IPS-NIHi11 (cell line): ENCODE results near the gene QPCT.
"Not testable (repeated sequence)": the region's sequence is repeated elsewhere in the genome, so short reads cannot be mapped to it uniquely, and the experiment has no call there.

ENCODE experiments used
- DNase-seq: peaks from one replicate; pipeline ENCODE4 v3.0.0; 2012; ENCODE audit warnings: mixed read lengths, low spot score

The QPCT gene

DNA sequence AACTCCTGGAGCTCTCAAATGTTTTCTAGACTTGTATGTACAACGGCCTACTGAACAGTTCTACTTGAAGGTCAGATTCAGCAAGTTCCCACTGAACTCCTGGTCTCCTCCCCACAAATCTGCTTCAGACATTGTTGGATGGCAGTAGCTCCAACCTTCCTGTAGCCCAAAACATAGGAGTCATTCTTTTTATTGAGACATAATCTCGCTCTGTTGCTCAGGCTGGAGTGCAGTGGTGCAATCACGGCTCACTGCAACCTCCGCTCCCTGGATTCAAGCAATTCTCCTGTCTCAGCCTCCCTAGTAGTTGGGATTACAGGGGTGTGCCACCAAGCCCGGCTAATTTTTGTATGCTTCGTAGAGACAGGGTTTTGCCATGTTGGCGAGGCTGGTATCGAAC lies 47.3 kb downstream of the QPCT start:
- DNase-seq: no peak

DNA sequence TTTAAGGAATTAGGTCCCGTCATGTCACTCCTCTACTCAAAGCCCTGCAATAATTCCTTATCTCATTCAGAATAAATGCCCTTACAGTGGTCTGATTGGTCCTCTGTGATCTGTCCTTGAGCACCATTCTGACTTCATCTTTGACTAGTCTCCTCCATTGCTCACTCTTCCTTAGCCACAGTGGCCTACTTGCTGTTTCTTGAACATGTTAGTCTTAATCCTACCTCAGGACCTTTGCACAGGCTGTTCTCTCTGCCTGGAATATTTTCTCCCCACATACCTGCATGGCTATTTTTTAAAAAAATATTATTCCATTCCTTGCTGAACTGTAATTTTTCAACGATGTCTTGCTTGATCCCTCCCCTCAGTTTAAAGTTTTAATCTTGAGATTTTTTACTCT lies 48.0 kb downstream of the QPCT start:
- DNase-seq: no peak

DNA sequence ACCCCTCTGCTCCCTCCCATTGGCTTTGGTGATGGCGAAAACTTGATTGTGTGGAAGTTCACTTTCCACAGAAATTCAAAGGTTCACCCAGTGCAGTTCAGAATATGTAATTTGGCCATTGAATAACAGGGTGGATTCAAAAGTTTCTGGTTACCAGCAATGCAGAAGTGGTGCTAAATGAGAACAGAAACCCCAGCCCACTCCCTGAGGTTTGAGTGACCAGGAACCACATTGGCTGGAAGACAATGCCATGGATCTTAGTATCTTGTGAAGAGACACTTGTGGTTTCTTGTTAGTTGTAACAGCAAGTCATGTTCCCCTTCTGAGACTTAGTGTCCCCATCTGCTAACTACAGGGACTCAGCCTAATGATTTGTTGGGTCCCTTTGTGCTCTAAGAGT lies 49.8 kb downstream of the QPCT start:
- no peak for DNase-seq

- no peak for DNase-seq
Observed at GRCh38 chr2:37394796-37395555, 50.5 kb downstream of the QPCT start.

GRCh38 chr2:37396890-37397565 lies 52.6 kb downstream of the QPCT start:
- no peak for DNase-seq

DNA sequence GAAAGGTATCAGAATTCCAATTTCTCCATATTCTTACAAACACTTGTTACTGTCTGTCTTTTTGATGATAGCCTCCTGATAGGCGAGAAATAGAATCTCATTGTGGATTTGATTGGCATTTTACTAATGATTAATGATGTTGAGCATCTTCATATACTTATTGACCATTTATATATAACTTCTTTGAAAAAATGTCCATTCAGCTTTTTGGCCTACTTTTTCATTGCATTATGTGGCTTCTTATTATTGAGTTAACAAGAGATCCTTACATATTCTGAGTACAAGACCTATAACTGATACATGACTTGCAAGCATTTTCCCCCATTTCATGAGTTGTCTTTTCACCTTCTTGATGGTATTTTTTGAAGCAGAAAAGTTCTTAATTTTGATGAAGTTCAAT lies 54.6 kb downstream of the QPCT start:
- no peak for DNase-seq

DNA sequence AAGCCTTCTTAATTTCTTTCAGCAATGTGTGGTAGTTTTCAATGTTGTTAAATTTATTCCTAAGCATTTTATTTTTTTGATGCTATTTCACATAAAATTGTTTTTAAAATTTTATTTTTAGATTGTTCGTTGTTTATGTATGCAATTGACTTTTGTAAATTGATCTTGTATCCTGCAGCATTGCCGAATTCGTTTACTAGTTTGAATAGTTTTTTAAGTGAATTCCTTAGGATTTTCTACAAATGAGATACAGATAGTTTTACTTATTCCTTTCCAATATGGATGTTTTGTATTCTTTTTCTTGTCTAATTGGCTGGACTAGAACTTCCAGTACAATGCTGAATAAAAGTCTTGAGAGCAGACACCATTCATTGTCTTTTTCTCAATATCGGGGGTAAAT lies 55.6 kb downstream of the QPCT start:
- no peak for DNase-seq

GRCh38 chr2:37402636-37403035 lies 58.2 kb downstream of the QPCT start:
- no peak for DNase-seq

DNA sequence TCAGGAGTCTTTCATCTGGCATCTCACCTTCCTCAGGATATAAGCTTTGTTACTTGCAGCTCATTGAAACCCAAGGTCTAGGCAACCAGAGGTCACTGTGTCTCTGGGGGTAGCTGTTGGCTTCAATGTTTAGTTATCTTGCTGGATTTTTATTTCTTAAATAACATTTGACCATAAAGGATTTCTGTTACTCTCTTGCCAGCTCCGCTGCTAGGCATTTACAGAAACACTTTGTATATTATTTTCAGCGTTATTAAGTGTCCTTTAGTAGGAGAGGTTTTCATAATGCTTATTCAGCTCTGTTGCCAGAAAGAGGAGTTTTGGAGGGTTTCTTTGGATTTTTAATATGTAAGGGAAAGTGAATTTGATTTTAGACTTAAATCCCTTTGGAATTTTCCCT lies 61.4 kb downstream of the QPCT start:
- no peak for DNase-seq

- no peak for DNase-seq
Observed at GRCh38 chr2:37412231-37412630, 67.8 kb downstream of the QPCT start.

- DNase-seq: not testable (repeated sequence)
Observed at GRCh38 chr2:37413911-37414469, 69.6 kb downstream of the QPCT start.

DNA sequence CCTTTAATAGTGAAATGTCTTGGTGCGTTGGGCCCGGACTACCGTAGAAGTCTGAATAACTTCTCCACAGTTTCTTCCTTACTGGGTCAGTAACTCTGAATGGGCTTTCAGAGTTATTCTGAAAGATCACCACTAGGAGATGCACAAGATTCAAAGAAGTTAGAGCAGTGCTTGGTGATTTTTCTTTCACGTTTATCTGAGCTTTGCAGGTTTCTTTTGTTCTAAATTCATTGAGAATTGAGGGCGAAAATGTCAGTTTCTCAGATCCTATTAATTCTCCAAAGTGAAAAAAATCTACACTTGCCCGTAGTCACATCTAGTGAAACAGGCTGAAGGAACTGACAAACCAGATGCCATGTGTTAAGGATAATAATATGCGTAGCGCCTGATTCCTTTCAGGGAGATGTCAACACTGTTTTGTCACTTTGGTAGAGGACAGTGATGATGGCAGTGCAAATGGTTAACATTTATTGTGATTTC lies 70.1 kb downstream of the QPCT start:
- peak; percentile 69 for DNase-seq

GRCh38 chr2:37415128-37415820 lies 70.8 kb downstream of the QPCT start:
- no peak for DNase-seq

DNA sequence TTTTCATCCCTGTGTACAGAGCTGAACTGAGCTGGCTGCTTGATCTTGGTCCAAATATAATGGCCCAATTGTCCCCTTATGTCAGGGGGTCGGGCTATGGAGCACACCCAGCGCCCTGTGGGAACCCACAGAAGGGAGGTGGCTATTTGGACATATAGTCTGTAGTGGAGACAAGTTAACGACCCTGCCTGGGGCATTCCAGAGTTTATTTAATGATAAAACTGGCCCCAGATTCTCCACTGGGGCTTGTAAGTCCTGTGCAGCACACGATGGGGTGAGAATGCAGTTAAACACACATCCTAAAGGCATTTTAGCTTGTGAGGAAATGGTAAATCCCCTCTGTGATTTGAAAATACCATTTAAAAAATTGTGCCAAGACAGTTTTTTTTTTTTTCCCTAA lies 72.9 kb downstream of the QPCT start:
- DNase-seq: no peak

GRCh38 chr2:37418956-37419355 lies 74.5 kb downstream of the QPCT start:
- DNase-seq: no peak

GRCh38 chr2:37421686-37422085 lies 77.3 kb downstream of the QPCT start:
- no peak for DNase-seq

GRCh38 chr2:37422816-37423215 lies 78.4 kb downstream of the QPCT start:
- no peak for DNase-seq
